ENCODE data around the gene OR5C1. TPM values are rescaled to one million over a fixed set of nuclear protein-coding genes. Genes with fewer than 3 reads are reported as not detected.

OR5C1 gene
- total RNA-seq, 1 donor from 2014 or later = not detected

DNA sequence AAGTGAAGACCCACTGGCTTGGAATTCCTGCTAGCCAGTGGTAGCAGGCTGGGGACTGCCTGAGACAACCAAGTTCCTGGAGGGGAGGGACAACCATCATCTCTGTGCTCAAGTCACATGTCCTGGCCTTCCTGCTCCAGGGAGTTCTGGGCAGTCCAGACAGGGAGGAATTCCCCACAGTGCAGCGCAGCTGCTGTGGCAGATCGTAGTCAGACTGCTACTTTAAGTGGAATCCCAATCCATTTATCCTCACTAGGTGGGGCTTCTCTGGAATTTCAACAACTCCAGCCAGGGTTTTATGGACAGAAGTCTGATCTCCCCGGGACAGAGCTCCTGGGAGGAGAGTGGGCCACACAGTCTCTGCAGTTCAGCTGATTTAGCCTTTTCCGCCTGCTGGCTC, 20.9 kb upstream of the OR5C1 start:
- no peaks in the 10 kb centered on the region for H3F3A ChIP-seq (ENCODE audit: low read depth)
- no peaks in the 10 kb centered on the region for H3K36me3 ChIP-seq
- Mint-ChIP-seq H3K27ac (no peak overlapping the region), H3K4me3 (no peak overlapping the region), H3K36me3 (no peaks in the 10 kb centered on the region), H3K9me3 (peaks cover 2% of the 10 kb centered on the region), H3K4me1 (no peaks in the 10 kb centered on the region), H3K27me3 (ENCODE audit: insufficient read depth, low read depth) (peaks cover 4% of the 10 kb centered on the region)
- TF ChIP-seq EZH2 (IDR thresholded peaks at IDR 0.05) (no peak), EZH2phosphoT487 (IDR thresholded peaks at IDR 0.05) (no peak)
- TF ChIP-seq, protein P1, sequence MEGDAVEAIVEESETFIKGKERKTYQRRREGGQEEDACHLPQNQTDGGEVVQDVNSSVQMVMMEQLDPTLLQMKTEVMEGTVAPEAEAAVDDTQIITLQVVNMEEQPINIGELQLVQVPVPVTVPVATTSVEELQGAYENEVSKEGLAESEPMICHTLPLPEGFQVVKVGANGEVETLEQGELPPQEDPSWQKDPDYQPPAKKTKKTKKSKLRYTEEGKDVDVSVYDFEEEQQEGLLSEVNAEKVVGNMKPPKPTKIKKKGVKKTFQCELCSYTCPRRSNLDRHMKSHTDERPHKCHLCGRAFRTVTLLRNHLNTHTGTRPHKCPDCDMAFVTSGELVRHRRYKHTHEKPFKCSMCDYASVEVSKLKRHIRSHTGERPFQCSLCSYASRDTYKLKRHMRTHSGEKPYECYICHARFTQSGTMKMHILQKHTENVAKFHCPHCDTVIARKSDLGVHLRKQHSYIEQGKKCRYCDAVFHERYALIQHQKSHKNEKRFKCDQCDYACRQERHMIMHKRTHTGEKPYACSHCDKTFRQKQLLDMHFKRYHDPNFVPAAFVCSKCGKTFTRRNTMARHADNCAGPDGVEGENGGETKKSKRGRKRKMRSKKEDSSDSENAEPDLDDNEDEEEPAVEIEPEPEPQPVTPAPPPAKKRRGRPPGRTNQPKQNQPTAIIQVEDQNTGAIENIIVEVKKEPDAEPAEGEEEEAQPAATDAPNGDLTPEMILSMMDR (IDR thresholded peaks at IDR 0.05) = no peak
- H3K27me3 ChIP-seq = no peaks in the 10 kb centered on the region
- no peak overlapping the region for H2AFZ ChIP-seq (replicated peaks)
- H3K79me2 ChIP-seq (ENCODE audit: low read depth) = no peaks in the 10 kb centered on the region
- no peak overlapping the region for H3K4me3 ChIP-seq
- H3K4me2 ChIP-seq = no peak overlapping the region
- DNase-seq (ENCODE audit: low spot score) = no peak
- no peaks in the 10 kb centered on the region for H3K4me1 ChIP-seq
- no peak overlapping the region for H3K27ac ChIP-seq
- peaks cover 10% of the 10 kb centered on the region for H3K9me3 ChIP-seq (ENCODE audit: low read depth)
- H4K20me1 ChIP-seq (ENCODE audit: low read depth) = no peaks in the 10 kb centered on the region
- H3K9ac ChIP-seq = no peak overlapping the region

DNA sequence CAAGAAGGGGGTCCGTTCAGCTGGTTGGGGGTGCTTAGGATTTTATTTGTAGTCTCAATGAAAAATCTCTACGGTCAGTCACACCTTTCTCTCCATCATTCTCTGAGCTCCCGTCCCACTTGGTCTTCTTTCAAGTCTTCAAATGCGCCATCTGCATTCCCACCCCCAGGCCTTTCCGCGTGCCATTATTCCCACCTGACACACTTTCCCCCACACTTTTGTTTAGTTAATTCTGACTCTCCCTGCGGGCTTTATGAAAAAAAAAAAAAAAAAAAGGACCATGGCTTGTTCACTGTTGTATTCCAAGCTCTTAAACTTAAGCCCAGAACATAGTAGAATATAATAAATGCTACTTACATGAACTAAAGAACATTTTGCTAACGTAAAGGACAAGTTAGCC, 11.7 kb upstream of the OR5C1 start:
- Mint-ChIP-seq H3K36me3 (no peaks in the 10 kb centered on the region), H3K9me3 (peaks cover 4% of the 10 kb centered on the region), H3K4me3 (no peak overlapping the region), H3K4me1 (no peaks in the 10 kb centered on the region), H3K27ac (no peak overlapping the region), H3K27me3 (ENCODE audit: insufficient read depth, low read depth) (peaks cover 5% of the 10 kb centered on the region)
- Histone ChIP-seq H3K4me2 (no peak overlapping the region), H3K4me1 (no peaks in the 10 kb centered on the region), H3K79me2 (ENCODE audit: low read depth) (no peaks in the 10 kb centered on the region), H3K36me3 (no peaks in the 10 kb centered on the region), H3K27ac (no peak overlapping the region), H3K4me3 (no peak overlapping the region), H3K9ac (no peak overlapping the region), H4K20me1 (ENCODE audit: low read depth) (no peaks in the 10 kb centered on the region), H3K27me3 (no peaks in the 10 kb centered on the region), H3F3A (ENCODE audit: low read depth) (no peaks in the 10 kb centered on the region), H2AFZ (replicated peaks) (no peak overlapping the region), H3K9me3 (ENCODE audit: low read depth) (peaks cover 8% of the 10 kb centered on the region)
- TF ChIP-seq, protein P1 (IDR thresholded peaks at IDR 0.05) = no peak
- TF ChIP-seq EZH2 (IDR thresholded peaks at IDR 0.05) = no peak
- no peak for DNase-seq (ENCODE audit: low spot score)

DNA sequence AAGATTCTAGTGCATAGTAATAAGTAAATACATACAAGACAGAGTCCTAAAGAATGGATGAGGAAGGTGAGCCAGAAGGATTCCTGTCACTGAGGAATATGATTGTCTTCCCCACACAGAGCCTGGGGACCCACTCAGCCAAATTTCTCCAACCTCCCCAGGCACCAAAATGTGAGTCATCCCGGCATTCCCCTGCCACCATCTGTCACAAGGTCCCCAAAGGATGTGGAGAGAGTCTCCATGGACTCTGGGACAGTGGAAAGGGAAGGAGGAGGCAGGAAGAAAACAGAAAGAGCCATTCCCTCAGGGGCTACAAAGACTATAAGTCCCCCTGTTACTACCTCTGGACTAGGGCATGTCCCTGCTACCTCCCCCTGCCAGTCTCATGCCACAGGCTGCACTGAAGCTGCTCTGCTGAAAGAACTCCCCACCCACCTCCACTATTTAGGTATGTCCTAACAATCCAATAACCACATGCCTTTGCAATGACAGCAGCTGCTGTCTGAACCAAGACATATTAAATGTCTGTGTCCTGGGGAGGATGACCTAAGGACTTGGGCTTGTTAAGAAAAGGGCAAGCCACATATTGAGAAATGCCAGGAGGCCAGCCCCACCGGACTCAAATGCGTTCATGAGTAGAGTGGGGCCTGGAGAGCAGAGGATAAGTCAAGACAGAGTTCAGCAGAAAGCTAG, 10.7 kb upstream of the OR5C1 start:
- H2AFZ ChIP-seq (replicated peaks) = no peak overlapping the region
- H3K9me3 ChIP-seq (ENCODE audit: low read depth) = peaks cover 6% of the 10 kb centered on the region
- H3K4me3 ChIP-seq = no peak overlapping the region
- H3K79me2 ChIP-seq (ENCODE audit: low read depth) = no peaks in the 10 kb centered on the region
- no peaks in the 10 kb centered on the region for H3K27me3 ChIP-seq
- no peaks in the 10 kb centered on the region for H3K4me1 Mint-ChIP-seq
- peaks cover 5% of the 10 kb centered on the region for H3K27me3 Mint-ChIP-seq (ENCODE audit: insufficient read depth, low read depth)
- no peak overlapping the region for H3K4me2 ChIP-seq
- no peaks in the 10 kb centered on the region for H3K4me1 ChIP-seq
- H3K36me3 ChIP-seq = no peaks in the 10 kb centered on the region
- no peaks in the 10 kb centered on the region for H4K20me1 ChIP-seq (ENCODE audit: low read depth)
- TF ChIP-seq EZH2phosphoT487 (IDR thresholded peaks at IDR 0.05) (no peak), EZH2 (IDR thresholded peaks at IDR 0.05) (no peak)
- TF ChIP-seq, protein P1 (IDR thresholded peaks at IDR 0.05) = no peak
- H3K27ac Mint-ChIP-seq = no peak overlapping the region
- H3K9ac ChIP-seq = no peak overlapping the region
- H3K9me3 Mint-ChIP-seq = peaks cover 2% of the 10 kb centered on the region
- H3K4me3 Mint-ChIP-seq = no peak overlapping the region
- no peaks in the 10 kb centered on the region for H3K36me3 Mint-ChIP-seq
- no peak for DNase-seq (ENCODE audit: low spot score)
- no peaks in the 10 kb centered on the region for H3F3A ChIP-seq (ENCODE audit: low read depth)
- no peak overlapping the region for H3K27ac ChIP-seq
